Hematopoietic multipotent progenitor cell treated with erythropoietin and hydrocortisone succinate and interleukin-3 and kit ligand, for 4 days (in vitro differentiated cells): Measurements from ENCODE around the gene AIG1.
A peak's percentile ranks its signal among the peaks of the same experiment; 100 is the strongest.
"Not testable (repeated sequence)": the region's sequence is repeated elsewhere in the genome, so short reads cannot be mapped to it uniquely, and the experiment has no call there.

Source experiments
- DNase-seq: peaks from one replicate; pipeline ENCODE4 v3.0.0-alpha.2; 2015

AIG1 gene

DNA sequence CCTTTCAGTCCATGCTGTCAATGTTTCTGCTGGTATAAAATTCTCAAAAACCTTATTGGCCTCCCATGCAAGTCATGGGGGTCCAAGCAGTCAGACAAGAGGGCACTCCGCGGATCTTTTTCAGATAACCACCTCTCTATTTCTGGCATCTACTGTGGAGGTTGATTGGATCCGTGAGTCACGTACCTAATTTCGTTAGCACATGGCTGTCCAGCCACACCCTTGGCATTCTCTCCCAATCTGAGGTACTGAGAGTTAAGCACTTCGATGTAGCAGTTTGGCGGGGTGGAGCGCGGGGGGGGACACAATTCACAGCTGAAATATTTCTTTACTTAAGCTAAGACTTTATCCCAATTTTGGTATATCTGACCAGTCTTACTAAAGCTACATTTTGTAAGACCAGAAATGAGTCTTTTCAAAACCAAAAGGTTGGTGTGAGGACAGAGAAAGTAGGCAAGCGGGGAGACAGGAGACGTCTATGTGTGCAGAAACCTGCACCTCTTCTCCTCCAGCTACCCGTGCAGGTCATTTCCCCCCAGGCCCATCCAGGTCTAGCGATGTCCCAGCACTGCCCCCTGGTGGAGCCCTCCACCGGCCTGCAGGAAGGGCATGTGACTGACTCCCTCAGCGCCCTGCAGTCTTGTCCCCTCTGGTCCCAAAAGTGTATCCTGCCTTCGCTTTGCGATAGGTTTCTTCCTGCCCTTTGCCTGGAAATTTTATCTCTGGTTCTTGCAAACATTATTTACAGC is 276.7 kb downstream of the AIG1 start:
- peak; percentile 63 for DNase-seq

DNA sequence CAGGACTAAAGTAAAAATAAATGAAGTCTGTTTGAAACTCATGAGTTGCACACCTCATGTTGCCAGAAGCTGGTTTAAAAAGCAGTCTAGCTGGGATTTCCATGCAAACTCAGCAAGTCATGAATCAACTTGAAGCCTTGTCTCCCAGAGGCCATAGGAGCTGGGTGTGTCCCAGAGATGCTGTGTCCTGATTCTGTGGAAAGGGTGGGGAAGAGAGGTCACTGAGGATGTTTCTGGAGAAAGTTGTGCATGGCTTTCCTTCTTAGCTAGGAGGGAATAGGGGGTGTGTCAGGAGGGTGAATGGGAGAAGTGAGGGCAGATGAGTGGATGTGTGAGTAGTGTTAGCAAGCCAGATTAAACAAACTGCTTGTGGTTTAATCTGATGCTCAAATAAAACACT is 278.5 kb downstream of the AIG1 start:
- DNase-seq: no peak

DNA sequence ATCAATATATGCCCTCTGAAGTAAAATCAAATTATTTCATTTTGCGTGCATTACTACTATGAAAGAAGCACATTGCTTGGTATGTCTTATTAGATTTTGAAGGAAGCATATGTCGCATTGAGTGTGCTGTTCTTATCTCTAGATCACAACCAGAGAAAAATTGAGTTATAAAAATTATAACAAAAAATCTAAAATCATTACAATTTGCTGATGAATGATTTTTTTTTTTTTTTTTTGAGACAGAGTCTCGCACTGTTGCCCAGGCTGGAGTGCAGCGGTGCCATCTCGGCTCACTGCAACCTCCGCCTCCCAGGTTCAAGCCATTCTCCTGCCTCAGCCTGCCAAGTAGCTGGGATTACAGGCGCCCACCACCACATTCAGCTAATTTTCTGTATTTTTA is 284.8 kb downstream of the AIG1 start:
- not testable (repeated sequence) for DNase-seq

DNA sequence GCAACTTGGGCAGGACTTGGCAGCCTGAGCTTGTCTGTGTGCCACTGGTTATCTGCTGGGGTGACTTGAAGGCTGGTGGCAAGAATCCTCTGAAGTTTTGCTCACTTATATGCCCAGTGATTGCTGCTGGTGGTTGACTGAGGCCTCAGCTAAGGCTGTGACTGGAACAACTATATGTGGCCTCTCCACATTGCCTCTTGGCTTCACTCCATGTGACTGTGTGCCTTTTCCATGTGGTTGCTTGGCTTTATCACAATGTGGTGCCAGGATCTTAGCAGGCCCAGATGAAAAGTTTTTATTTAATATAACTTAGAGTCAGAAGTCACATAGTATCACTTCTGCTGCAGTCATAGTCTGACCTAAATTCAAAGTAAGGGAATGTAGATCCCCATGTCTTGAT is 285.3 kb downstream of the AIG1 start:
- DNase-seq: peak; percentile 4

DNA sequence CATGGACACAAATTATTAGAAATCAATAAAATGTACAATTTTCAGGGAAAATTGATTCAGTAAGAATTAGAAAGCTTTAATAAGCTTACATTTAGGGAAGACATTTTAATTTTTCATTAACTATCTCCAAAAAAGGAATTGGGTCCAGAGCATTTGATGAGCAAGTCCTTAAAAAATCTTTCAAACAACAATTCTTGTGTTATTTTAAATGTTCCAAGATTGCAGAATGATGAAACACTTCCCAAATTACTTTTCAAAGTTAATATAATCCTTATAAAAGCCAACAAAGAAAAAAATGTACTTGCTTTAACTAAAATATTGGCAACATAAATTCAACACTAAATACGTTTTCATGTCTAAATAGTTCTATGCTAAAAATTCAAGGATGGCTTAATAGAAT is 287.8 kb downstream of the AIG1 start:
- DNase-seq: no peak

DNA sequence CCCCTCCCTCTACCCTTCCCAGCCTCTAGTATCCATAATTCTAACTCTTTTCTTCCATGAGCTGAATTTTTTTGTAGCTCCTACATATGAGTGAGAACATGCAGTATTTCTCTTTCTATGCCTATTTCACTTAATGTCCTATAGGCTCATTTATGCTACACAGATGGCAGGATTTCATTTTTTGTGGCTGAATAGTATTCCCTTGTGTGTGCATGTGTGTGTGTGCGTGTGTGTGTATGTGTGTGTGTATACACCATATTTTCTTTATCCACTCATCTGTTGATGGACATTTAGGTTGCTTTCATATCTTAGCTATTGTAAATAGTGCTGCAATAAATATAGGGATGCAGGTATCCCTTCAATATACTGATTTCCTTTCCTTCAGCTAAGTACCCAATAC is 288.8 kb downstream of the AIG1 start:
- DNase-seq: no peak

DNA sequence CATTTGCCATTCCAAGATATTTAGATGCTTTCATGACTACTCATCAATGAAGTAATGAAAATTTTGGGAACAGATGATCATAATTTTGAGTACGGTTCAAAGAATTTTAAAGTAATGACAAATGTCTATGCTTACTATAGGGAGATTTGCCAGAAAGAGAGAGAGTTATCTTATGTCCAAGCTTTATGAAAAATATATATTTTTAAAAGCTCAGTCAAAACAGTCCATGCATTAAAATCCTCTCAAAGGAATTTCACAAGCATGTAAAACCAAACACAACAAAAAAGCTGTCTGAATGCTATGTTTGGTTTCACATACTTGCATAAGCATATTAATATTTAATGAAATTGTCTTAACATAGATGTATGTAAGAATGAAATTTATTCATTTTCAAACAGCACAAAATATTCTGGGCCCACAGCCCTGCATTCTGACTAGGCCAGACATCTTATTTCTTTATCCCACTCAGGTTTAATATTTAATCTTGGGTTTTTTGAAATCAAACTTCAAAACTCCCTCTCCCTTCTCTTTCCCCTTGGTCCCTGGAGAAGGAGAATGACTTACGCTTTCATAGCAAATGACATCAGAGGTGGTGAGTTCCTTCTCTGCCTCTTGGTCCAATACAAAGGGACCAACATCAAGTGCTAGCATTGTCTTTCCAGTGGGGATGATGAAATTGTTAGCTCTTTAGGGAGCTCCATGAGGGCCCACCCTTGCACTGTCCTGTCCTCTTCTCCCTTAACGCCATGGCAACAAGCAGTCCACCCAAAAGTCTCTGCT is 295.6 kb downstream of the AIG1 start:
- no peak for DNase-seq

DNA sequence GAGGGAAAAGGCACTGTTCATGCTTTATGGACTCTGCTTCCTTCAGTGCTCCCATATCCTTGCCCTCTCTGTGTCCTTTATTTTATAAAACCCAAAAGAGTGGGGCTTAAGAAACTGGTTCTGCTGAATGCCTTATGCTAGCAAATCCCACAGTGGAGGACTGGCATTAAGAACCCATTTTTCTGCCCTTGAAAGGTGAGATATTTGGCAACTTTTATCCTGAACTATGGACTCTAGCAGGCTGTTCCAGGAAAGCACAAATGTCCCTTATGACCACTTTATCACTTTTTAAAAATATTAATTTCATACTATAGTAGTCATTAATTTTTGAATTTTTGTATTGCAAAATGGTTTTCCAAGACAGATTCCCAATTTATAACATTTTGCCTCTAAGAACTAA is 296.5 kb downstream of the AIG1 start:
- DNase-seq: no peak

DNA sequence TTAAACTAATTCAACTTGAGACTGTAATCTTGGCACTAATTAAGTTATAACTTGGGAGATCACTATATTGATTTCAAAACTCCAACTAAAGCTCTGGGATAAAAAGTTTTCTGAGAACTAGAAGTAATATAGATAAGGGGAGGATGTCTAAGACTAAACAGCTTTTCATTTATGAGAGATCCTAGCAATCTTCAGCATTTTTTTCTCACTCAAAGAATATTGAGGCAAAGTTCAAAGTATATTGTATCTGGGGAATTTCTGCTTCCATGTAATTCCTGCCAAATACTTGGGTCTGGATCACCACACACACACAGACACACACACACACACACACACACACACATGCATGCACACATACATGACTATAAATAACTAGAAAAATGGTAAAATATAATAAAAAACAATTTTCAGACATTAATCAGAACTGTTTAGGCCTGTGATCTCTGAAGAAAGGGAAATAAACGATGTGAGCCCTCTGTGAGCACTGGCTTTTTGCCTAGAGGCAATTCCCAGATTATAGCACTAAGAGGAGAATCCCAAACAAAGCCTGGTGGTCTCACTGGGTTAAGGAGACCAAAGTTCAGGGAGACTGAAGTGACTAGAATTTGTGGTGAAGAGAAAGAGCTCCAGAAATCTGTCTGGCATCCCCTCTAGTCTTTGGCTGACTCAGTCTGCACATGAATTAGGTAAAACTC is 297.0 kb downstream of the AIG1 start:
- no peak for DNase-seq

DNA sequence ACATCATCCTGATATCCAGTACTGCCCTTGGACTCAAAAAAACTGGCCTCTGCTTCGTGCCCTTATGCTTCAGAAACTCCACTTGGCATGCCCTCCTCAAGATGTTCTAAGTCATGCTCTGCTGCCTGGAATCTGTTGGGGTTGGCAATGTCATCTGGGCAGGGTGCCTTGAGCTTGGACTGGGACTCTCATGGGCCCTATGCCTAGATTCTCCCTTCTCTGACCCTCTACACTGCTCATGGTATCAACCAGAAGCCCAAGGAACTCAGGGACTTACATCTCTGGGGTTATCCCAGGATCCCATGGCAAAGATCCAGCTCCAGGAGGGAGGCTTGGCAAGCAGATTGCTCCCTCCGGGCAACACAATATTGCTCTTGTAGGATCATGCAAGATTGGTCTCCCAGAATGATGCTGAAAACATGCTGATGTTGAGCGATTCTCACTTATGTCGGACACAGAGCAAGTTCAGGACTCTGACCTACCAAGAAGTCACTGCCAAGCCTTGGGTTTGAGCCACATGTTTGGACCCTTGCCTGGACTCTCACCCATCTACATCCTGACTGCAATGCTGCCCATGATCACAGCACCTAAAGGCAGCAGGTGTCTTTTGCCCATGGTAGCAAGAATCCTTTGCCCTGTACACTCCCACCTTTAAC is 301.0 kb downstream of the AIG1 start:
- no peak for DNase-seq

DNA sequence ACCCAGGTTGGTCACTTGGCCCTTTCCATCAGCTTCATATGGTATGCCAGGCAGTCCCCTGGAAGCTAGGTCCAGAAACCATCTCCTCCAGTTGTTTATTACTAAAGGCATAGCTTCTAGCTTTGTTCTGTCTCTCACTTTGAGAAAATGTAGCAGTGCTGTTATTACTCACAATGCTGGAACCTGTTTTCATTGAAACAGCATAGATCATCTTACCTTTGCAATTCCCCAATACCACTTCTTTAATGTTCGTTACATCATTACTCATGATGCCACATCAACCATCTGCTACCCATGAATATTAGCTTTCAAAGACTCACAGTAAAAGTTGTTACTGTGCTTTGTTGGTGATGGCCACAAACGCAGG is 301.5 kb downstream of the AIG1 start:
- no peak for DNase-seq

DNA sequence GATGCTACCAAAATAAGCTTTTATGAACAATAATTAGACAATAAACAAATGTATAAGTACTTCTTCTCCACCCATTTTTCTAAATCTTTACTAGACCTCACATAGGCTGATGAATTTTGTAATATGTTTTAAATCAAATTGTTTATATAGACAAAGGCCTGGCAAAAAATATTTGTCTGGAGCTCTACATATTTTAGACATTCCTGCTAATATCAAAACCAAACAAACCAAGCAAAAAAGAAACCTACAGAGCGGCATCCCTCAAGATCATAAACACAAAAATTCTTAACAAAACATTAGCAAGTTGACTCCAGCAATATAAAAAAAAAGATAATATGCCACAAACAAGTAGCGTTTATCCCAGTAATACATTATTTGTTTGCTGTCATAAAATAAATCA is 302.6 kb downstream of the AIG1 start:
- no peak for DNase-seq

DNA sequence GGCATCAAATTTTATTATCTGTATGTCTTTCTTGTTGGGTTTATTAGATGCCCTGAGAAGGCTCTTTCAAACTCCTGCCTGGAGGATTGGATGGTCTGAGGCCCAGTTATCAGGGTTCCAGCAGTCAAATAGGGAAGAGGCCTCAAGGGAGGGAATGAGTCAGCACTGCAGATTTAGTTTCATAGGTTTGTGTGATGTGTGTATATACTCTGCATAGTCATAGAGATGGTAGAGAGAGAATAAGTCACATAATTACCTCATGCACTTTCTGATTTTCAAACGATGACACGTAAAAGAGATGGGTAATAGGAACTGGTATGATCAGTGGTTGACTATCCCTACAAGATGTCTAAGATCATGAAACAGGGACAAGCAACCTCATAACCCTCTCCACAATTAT is 307.7 kb downstream of the AIG1 start:
- DNase-seq: peak; percentile 41

DNA sequence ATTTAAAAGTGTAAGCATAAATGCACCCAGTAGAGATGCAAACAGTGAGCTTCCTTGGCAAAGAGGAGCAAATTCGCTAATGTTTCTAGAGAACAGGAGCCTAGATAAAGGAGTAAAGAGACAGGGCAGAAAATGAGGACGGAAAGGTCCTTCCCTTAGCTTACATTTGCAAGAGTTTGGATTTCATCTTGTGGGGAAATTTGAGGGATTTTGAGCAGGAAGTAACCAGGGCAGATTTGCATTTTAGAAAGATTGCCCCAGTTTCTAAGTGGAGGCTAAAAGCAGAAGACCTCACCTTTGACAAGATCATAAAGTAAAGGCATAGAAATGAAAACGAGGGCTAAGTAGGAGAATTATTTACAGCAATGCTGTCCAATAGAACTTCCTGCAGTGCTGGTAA is 309.3 kb downstream of the AIG1 start:
- DNase-seq: no peak

DNA sequence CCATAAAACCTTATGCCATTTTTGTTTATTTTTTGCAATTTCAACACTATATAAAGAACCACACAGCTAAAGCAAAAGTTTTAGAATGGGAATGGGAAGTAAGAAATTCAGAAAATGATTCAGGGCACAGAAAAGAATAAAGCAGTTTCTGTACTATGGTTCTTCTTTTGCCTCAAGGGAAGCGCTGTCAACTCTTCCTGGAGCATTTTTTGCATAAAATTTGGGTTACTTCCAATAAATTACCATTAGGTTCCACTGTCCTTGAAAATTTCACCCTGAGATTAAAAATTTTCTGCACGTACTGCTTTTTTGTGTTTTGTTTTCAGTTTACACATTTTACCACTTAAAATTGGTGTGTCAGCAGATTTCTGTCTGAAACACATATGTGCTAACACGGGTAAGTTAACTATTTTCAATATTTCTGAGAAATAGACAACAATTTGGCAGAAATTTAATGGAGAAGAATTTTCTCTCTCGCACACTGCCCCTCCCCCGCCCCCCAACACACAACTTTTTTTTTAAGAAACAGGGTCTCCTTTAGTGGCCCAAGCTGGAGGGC is 310.2 kb downstream of the AIG1 start:
- DNase-seq: no peak

DNA sequence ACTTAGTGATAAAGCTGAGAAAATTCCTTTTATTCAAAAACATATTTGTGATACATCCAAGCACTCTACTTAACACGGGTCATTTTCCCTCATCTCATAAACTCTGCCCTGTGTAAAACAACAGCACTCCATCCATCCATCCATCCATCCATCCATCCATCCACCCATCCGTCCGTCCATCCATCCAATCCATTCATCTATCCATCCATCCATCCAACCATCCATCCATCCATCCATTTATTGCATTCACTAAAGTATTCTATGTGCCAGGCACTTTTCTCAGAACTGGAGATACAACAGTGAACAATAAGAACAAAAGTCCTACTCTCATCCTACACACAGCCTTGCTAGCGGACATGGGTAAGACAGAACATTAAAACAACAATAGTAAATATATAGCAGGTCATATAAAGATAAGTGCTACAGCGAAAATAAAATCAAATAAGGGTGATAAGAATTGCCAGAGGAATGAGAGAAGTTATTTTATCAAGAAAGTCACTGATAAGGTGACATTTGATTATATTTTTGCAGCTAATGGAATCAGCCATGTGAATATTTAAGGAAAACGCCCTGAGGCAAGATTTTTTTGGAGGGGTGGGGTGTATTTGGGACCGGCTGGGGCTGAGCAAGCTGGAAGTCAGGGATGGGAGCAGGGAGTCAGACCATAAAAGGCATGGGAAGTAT is 311.7 kb downstream of the AIG1 start:
- no peak for DNase-seq

DNA sequence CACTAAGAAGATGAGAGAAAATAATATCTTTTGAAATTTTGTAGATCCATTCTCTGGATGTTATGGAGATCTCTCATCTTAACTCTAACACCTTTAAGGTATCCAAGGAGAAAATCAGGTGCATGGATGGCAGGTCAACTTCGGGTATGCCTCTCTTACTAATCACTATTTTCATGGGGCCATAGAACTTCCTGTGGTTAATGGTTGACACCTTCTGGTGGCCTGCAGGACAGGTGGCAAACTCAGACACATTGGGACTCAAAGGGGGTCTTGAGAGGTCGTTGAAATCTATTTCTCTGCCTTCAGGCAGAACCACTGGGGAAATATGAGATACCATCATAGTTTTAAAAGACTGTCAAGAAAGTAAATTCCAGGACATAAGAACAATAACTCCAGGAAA is 313.3 kb downstream of the AIG1 start:
- no peak for DNase-seq

DNA sequence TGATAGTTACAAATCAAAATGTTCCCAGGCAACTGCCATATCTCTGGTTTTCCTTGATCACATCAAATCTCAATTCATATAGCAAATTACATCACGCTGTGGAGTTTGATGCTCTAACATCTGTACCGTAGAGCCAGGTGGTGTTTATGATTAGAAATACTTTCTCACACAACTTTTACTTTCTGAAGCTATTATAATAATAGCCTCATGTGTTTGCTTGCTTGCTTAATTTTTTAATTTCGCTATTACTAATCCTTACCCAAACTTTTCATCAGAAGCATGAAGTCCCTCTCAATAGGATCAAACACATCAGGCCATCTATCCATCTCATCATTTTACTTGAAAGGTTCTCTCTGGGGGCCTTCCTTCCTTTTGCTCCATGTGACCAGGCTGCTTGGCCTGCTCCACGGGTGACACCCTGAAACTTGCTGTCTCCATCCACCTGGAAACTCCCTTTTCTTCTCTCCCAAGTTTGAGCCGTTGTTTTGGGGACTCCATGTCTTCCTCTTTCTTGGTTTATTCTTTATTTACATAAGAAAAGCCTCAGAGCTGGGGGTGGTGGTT is 314.4 kb downstream of the AIG1 start:
- no peak for DNase-seq

DNA sequence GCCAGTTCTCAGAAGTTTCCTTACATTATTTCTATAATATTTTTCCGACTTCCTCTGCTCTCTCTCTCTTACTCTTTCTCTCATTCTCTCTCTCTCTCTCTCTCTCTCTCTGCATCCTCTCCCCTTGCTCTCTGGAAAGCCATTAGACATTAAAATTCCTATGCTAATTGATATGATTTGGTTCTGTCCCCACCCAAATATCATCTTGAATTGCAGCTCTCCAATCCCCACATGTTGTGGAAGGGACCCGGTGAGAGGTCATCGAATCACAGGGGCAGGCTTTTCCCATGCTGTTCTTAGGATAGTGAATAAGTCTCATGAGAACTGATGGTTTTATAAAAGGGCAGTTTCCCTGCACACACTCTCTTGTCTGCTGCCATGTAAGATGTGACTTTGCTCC is 315.7 kb downstream of the AIG1 start:
- no peak for DNase-seq

DNA sequence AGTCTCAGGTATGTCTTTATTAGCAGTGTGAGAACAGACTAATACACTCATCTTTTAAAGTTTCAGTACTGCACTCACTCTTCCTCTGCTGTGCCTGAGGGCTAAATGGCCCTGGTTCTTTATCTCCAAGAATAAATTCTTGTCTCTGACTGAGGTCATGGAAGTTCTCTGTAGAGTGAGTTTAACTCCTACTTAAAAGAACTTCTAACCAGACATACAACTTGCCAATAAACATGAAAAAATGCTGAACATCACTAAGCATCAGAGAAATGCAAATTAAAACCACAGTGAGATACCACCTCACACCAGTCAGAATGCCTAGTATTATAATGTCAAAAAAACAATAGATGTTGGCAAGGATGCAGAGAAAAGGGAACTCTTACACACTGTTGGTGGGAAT is 316.2 kb downstream of the AIG1 start:
- DNase-seq: no peak

DNA sequence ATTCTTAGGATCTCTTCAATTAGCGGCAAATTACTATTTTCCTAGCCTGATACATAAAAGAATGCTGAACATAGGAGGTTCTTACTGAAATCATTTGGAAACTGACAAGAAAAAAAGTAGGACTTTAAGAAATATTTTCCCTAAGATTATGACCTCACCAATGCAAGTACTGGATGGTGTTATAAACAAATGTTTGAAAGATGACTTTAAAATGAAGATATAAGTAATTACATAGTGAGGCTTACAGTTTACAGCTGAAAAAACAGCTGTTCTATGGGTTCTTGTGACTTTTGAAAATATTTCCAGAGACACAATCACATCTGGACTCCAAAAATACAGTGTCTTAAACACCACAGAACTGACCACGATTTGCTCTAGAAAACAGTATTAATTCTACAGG is 324.9 kb downstream of the AIG1 start:
- DNase-seq: no peak

DNA sequence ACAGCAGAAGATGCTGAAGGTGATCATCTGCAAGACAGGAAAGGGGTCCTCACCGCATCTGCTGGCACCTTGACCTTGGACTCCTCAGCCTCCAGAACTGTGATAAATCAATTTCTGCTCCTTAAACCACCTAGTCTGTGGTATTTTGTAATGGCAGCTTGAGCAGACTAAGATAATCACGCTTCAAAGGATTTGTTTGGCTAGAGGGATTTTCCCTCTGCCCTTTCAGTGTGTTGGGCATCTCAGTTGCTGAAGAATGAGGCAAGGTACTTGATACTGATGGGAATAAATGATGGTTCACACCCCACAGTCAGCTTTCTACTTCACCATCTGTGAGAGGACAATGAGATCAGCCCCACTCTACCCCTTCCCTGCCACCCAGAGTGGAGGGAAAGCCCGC is 329.6 kb downstream of the AIG1 start:
- DNase-seq: no peak
